Cerebellar cortex (tissue), 1 donor: Measurements from ENCODE around the gene LMBRD2.

Source experiments
- DNase-seq: peaks from one replicate; pipeline ENCODE4 v3.0.0-alpha.2; 2015; ENCODE audit warnings: low spot score

LMBRD2 gene

DNA sequence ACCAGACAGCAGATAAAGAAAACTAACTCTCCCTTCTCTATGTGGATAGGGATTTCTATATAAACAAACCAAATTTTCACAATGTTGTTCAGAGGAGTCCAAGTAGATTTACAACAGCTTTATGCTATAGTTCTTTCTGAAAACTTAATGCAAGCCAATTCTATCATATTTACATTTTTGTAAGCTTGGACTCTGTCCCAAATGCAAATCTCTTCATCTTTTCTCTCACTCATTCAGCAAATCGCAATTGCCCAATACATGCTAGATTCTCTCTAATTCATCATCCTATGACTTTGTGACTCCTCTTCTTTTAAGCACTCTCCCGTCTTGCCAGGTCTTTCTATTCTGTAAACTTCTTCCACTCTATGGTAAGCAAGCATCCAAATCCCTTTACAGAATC lies 45.9 kb downstream of the LMBRD2 start:
- DNase-seq = no peak

DNA sequence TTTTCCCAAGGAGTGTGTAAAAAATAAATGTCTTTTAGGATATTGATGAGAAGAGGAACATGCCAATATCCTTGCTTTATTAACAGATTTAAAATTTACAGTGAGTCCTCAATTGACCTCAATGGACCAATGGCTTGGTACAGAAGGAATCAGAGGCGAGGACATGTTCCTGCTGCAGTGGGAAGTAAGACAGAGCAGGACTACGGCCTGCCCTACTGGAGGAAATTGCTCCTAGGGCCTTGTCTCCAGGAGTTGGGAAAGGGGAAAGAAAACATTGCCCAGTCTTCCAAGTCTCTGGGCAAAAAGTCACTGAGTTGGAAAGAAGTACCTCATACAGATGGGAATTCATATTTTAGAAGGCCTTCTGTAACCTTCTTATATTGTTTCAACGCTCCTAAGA lies 51.9 kb downstream of the LMBRD2 start:
- no peak for DNase-seq

DNA sequence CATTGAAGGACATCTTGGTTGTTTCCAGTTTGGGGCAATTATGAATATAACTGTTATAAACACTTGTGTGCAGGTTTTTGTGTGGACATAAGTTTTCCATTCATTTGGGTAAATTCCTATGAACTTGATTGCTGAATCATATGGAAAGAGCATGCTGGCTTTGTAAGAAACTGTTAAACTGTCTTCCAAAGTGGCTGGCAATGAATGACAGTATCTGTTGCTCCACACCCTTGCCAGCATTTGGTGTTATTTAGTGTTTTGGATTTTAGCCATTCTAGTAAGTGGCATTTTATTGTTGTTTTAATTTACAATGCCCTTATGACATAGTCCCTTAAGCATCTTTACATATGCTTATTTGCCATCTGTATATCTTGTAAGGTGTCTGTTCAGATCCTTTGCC lies 55.2 kb downstream of the LMBRD2 start:
- DNase-seq = no peak

DNA sequence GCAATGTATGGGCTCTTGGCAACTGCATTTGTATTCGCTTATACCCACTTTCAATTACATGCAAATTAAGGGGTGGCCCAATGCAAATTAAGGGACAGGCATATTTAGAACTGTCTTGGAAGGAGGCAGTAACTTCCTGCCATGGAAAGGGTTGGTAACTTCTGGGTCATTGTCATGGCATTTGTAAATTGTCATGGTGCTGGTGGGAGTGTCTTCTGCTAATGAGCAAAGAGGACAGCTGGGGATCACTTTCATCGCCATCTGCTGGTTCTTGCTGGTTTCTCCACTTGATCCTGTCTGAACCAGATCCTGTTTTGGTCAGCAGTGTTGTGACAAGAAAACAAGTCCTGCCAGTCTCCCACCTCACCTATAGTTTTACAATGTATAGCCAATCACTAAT lies 61.7 kb downstream of the LMBRD2 start:
- peak; percentile 7 for DNase-seq

DNA sequence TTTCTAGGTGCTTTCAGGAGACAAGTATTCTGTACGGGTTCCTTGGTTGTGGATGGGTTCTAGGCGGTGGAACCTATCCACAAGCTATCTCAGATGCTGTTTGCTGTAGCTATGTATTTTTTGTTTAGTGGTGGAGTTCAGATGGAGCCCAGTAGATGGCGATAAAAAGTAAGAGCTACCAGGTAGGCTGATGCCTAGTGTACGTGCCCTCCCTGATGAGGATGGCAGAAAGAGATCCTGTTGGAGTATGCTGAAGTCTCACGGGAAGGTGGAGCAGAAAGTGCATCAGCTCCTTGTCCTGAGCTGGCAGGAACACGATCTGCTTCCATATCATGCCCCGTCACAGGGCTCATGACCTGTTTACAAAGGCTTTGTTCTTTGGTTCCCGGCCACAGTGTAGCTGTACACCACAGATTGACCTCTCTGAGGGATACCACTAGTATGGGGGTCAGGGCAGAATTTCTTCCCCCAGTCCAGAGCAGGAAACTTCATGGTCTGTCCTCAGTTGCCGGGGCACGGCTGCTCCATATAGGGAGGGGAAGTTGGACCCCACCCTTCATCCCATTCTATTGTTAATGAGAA lies 72.4 kb downstream of the LMBRD2 start:
- DNase-seq = peak; percentile 56

DNA sequence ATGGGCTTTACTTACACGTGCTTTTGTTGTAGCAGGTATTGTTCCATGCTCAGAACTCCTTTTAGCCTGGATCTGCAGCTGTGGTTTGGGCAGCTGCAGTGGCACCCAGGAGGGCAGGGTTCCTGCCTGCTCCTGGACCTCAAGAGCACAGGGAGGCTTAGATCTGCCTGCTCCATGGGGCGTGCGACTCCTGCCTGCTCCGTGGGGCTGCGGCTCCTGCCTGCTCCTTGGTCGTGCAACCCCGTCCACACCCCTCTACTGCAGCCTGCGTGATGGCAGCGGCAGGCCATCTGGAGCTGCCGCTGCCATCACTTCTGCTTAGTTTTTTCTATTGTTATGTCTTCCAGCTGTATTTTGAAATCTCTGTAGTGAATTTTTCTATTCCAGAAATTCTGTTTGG lies 73.3 kb downstream of the LMBRD2 start:
- DNase-seq = no peak

DNA sequence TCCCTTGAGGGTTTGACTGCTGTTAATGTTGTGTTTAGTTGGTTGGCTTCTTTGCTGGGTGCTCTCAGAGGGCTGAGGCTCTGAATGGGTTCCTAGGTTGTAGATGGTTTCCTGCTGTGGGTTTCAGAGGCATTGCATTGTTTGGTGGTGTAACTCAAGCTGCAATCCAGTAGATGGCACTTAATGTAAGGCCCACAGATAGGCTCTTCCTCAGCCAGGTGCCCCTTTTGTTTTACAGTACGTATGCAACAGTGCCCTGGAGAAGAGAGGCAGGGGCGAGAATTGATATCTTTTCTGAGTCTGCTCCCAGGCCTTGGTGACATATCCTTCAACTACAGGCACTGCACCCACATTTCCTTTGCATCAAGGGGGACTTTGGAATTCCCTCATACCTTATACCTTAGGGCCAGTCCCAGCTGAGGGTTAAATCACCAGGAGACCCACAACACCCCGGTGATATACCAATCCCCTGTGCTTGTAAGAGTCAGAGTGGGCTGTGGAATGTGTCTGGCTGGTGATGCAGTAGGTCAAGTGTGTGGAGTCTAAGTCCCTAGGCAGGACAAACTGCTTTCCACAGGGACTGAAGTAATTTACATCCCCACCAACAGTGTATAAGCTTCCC lies 78.0 kb downstream of the LMBRD2 start:
- no peak for DNase-seq

DNA sequence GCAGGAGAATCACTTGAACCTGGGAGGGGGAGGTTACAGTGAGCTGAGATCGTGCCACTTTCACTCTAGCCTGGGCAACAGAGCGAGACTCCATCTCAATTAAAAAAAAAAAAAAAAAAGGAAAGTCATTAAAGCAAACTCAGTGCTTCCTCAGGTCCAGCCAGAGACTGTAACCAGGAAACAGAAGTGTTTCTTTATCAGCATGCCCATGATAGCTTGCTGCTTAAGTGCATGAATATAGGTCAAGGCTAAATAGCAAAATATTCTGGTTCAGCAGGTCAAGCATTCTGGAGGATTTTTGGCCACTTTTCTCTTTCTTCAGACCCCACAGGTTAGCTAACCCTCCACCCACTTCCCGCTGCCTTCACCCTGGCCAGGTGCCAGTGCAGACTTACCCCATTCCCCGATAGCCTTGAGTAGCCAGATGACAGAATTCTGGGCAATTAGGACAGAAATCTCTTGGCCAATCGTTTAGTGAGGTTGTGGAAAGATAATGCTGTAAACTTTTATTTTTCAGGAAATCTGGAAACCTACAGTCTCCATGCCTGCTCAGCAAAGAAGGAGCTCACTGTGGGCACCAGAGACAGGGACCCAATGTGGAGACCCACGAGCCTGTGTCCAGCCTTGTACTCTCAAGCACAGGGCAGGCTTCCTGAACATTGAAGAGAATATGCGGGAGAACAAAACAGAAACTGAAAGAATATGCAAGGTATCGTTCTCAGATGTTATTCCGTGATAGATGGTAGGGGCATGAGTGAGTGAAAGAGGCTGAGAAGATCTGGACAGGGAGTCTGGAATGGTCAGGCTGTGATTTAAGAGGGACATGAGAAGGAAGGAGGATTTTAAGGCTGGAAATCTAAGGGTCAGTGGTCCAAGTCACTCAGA lies 80.8 kb downstream of the LMBRD2 start:
- DNase-seq = no peak

DNA sequence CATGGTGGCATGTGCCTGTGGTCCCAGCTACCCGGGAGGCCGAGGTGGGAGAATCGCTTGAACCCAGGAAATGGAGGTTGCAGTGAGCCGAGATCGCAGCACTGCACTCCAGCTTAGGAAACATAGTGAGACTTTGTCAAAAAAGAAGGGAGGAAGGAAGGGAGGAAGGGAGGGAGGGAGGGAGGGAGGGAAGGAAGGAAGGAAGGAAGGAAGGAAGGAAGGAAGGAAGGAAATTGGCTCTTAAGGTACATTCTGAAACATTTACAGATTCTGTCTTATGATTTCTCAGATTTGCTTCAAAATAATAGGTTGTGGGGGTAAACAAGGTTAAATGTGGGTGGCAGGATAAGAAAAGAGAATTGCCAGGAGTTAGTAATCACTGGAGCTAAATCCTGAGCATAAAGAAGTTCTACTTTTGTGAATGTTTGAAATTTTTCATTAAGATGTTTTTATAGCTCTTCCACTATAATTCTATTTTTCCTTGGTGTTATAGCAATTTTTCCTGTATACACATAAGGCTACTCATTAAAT lies 82.9 kb downstream of the LMBRD2 start:
- no peak for DNase-seq

DNA sequence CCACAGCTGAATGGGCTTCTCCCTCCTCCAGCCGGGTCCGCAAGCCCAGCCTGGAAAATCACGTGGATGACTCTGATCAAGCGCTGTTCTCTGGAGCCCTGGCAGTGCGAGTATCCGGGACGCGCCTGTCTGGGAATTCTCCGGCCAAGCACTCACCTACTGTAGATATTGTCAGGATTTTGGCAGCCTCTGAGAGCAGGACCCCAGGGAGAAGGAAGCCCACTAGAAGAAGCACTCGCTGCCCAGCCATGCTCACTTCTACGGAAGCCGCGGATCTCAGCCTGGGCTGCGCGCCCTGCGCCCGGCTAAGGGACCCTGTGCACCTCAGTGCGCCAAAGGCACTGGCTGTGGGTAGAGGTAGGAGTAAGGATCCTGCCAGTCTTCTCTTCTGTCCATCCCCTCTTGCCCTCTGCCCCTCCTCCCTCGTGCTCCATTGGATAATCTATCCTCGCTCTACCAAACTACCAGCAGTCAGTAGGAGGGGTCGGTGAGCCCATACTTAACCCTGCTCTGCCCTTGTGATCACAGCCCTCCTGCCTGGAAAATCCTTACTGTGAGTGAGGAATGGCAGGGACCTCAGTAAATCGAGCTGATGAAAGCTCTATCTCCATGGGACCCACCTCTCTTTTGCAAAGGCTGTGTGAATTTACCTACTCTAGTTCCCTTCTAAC lies 85.0 kb downstream of the LMBRD2 start, which contains the start of gene UGT3A2:
UGT3A2 (minus strand) TSS at position 343 of the 671 bp plus-strand sequence; CDS start at position 250, 93 bp downstream.
- DNase-seq = no peak

DNA sequence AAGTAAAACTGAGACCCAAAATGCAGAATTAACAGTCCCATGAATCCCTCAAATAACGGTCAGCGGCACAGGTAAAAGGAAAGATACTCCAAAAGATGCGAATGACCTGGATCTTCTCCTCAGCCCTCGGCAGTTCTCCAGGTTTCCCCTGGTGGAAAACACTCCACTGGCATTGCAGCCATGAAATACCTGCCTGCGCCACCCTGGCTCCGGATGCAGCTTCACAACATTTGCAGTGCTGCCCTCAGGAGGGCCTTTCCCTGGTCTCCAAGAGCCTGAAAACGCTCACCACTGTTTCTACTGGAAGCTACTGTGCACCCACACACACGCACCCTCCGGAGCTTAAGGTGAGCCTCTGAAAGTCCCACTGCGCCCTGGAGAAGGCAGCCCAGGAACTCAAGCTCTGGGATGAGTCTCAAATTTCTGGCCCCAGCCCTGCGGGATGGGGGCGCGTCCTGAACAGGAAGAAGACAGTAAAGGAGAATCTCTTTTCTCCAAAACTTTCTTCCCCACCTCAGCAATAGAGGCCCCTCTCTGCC lies 85.6 kb downstream of the LMBRD2 start:
- no peak for DNase-seq

DNA sequence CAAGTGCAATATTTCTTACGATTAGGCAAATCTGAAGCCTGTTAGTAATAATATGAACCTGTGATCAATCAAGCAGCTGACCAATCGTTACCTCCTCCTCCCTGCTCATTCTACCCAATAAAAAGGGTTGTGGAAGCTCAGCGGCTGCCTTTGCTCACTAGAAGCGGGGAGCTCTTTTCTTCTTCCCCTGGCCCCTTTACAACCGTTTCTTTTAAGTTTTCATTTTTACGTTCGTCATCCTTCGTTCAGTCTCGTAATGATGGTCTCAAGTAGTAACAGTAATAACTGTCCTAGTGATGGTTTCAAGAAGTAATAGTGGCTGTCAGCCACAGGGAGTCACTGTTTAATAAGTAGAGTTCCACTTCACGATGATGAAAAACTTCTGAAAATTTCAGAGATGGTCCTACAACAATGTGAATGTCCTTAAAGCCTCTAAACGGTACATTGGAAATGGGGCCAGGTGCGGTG lies 91.2 kb downstream of the LMBRD2 start:
- no peak for DNase-seq

DNA sequence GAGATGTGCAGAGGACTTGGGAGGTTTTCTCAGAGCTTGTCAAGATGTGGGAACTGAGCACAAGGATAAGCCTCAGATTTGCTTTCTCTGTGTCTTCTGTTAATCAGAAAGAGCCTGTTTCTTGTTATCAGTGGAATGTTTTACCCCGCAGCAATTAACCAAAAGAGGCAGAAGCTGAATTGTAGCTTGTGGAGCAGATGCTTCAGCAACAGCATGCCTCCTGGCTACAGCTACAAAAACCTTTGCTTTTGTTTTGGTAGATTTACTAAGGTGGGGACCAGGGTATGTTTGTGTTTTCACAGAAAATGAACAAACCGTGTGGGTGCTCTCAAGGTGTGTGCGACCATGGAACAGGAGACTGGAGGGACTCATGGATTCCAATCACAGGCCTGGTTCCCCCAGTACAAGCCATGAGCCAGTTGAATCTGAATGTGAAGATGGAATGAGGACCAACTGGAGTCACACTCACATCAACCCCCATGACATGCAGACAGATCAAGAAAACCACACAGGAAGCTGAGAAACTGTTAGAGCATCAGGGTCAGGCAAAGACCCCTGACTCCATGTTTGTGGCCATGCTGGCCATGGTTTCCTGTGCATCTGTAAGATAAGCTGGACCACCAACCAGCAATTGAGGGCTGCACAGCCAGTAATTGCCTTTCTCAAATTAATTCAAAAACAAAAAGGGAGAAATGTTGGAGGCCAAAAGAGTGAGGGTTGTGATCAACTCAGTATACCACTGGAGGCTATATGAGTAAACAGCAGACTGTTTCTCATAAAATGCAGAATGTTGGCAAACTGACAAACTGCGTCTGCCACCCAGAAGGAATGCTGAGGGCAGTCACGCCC lies 91.9 kb downstream of the LMBRD2 start:
- DNase-seq = no peak

DNA sequence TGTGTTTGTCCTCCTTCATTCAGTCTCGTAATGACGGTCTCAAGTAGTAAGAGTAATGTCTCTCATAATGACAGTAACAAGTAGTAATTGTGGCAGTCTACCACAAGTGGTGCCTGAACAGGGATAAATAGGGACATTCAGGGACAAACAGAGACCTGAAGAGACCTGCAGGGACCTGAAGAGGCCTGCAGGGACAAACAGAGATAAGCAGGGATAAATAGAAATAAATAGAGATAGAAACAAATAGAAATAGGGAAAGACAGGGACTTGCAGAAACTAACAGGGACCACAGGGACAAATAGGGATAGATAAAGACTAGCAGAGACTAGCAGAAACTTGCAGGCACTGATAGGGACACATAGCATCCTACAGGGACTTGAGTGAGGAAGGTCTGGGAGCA lies 92.9 kb downstream of the LMBRD2 start:
- DNase-seq = no peak

DNA sequence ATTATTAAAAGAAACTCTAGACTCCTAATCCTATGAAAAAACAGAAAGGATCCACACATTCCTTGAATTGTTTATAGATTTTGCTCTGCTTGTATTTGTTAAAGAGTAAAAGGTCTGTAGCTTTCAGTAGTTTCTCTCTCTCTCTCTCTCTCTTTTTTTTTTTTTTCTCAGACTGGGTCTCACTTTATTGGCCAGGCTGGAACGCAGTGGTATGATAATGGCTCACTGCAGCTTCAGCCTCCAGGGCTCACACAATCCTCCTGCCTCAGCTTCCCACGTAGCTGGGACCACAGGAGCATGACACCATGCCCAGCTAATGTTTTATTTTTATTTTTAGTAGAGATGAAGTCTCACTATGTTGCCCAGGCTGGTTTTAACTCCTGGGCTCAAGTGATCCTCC lies 94.3 kb downstream of the LMBRD2 start:
- no peak for DNase-seq

DNA sequence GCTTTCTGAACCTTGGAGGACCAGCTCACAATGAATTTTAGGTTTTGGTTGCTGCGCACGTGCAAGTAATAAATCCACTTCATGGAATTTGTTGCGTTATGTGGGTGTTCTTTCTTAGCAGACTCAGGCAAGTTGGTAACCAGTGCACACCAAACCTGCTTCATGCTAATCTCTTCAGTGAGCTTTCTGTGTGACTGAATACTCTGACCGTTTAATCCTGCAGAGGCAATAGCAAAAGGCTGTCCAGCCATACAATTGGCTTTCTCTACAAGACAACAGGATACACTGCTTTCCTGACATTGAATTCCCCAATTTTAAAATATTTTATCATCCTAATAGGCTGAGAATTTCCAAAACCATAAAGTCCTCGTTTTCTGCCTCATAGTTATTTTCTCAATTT lies 95.3 kb downstream of the LMBRD2 start:
- no peak for DNase-seq

DNA sequence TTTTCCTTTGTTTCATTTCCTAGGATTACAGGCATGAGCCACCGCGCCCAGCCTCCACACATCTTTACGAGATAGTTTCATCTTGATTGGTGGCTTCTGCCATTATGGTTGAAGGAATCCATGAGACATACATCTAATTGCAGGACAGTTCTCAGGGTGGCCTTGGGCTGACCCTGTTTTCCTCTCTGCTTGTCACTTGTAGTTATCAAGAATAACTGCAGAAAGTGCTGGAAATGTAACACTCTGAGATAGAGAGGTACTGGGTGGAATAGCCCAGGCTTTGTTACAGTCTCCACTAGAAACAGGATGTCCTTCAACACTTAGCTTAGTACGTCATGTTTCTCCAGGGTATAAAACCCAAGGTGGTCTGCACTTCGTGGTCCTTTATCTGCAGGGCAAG lies 95.7 kb downstream of the LMBRD2 start:
- no peak for DNase-seq

DNA sequence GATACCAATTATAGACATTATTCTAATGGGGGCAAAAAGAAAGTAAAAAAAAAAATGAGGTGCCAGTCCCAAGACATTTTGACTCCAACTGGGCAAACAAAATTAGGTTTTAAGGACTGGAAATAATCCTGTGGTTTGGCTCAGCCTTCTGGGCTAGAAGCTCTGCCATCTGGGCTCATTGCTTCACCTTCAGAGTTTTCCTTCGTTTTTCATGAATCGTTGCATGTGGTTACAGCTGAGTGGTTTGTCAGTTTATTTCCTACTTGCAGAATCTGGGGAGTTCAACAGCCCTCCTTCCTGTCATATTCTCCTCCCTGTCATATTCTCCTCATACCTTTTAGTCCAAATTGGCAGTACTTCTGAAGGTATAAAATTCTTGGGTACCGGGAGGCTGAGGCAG lies 97.0 kb downstream of the LMBRD2 start:
- no peak for DNase-seq

DNA sequence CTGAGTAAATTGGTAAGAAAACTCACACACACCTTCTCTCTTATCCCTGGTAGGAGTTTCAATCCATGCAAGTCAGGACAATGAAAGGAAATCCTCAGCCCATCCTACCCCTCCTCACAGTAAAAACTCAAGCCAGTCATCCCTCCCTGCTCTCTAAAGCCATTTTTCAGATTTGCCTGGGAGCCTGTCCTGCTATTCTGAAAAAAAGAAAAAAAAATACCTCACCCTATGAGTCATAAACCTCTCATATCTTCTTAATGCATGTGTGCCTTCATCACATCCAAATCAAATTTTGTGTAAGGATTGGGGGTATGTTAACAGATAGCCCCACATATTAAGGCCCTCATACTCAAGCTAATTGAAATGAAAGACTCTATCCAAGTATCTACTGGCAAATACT lies 99.1 kb downstream of the LMBRD2 start:
- DNase-seq = no peak

DNA sequence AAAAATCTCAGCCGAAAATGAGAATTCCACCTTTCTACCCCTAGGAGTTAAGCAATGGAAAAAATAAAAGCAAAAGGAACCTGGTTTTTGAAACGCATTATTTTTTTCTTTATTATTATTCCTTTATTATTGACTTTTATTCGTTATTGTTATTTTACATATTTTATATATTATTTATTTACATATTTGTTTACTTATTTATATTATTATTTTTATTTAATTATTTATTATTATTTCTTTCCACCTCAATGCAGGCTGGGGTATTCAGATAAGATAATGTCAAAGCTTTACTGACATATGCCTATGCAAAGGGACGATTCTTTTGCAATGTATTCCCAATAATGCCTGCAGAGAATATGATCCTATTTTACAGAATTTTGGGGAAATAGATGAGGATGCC lies 101.7 kb downstream of the LMBRD2 start:
- no peak for DNase-seq
